Ovary (tissue), 3 donors: Measurements from ENCODE around the gene CHMP4A.

ENCODE experiments used
- CTCF ChIP-seq, 3 donors: fragments of 450-650 bp in 2 of 3; fragments of 200-600 bp in 1 of 3; IDR thresholded peaks; one replicate each; pipeline versions ENCODE4 v1.5.1 to v1.8.0; 2016 to 2022; ENCODE audit warnings: antibody characterized with exemption in 3 of 3, mild to moderate bottlenecking in 1 of 3
- POLR2A ChIP-seq: fragments of 450-650 bp; IDR thresholded peaks from one replicate; pipeline ENCODE4 v1.6.1; 2017; ENCODE audit warnings: antibody characterized with exemption, mild to moderate bottlenecking, moderate library complexity
- donor health status: DM: no; HTN: no; CAD: no.

- TF ChIP-seq CTCF (IDR thresholded peaks at IDR 0.05) (no peak), POLR2A (no peak)
These were observed 5.7 kb downstream of the CHMP4A start for GRCh38 chr14:24207625-24208024.
